GM12878 (cell line): ENCODE results near the gene TTLL4. TPM values are rescaled to one million over a fixed set of nuclear protein-coding genes. Genes with fewer than 3 reads are reported as not detected.

Source experiments
- ATAC-seq: fragments of 200-7000 bp; cut with Tn5 transposase; 3 replicates; pipeline ENCODE4 v1.9.1; 2020; ENCODE audit warnings: mild to moderate bottlenecking, moderate library complexity
- BruUV-seq: library from RNA; stranded (reverse); fragments of 400-500 nt; replicated peaks from 2 replicates; lab custom pipeline; 2021; lab: Mats Ljungman, UMichigan
- CTCF ChIA-PET: fragments of 300-600 bp; sonication (Branson Sonifier 250); formaldehyde crosslinking; extraction: SDS; loops from one replicate; lab custom pipeline; 2021; ENCODE audit warnings: inconsistent platforms; lab: Yijun Ruan, JAX
- POLR2A ChIA-PET: fragments of 350-600 bp; formaldehyde crosslinking; extraction: SDS; loops from one replicate; lab custom pipeline; 2021; ENCODE audit warnings: inconsistent platforms; lab: Charles Lee
- RAD21 ChIA-PET: fragments of 300-600 bp; sonication (Branson Sonifier 250); formaldehyde crosslinking; loops from one replicate; lab custom pipeline; 2023; ENCODE audit warnings: antibody characterized with exemption; ENCODE audit not compliant: unreplicated experiment; lab: Charles Lee
- SMC1A ChIA-PET: fragments of 300-600 bp; sonication (Branson Sonifier 250); formaldehyde crosslinking; loops from one replicate; lab custom pipeline; 2023; ENCODE audit not compliant: unreplicated experiment, uncharacterized antibody; lab: Charles Lee
- DNase-seq: peaks from one replicate; pipeline ENCODE4 v3.0.0-alpha.2; 2011; ENCODE audit warnings: low read depth, low spot score
- FAIRE-seq: peaks from 3 replicates; lab custom pipeline; 2011; peaks lifted over from hg19 to GRCh38; lab: Jason Lieb, UNC
- H2AFZ ChIP-seq: 2 replicates; pipeline ENCODE4 v1.6.0; 2011; ENCODE audit warnings: low read depth, low read length, control low read depth; ENCODE audit not compliant: control insufficient read depth
- H3K27ac ChIP-seq: 2 replicates; pipeline ENCODE4 v1.5.1; 2011; ENCODE audit warnings: control low read depth; ENCODE audit not compliant: control insufficient read depth, insufficient read depth
- H3K27me3 ChIP-seq, 2 experiments: replicated peaks in 1 of 2; 2 replicates each; pipeline versions ENCODE4 v1.6.0 to v1.6.1; 2011; ENCODE audit warnings: low read length in 1 of 2; ENCODE audit not compliant: control insufficient read depth in 2 of 2, insufficient read depth in 2 of 2
- H3K36me3 ChIP-seq, 2 experiments: 2 replicates each; pipeline ENCODE4 v1.5.1; 2011; ENCODE audit warnings: low read length in 1 of 2; ENCODE audit not compliant: control insufficient read depth in 2 of 2, insufficient read depth in 2 of 2
- H3K4me1 ChIP-seq: 2 replicates; pipeline ENCODE4 v1.6.1; 2011; ENCODE audit warnings: mild to moderate bottlenecking, low read length, moderate library complexity, mixed read lengths; ENCODE audit not compliant: control insufficient read depth, insufficient read depth
- H3K4me2 ChIP-seq: 2 replicates; pipeline ENCODE4 v1.6.0; 2011; ENCODE audit warnings: control low read depth; ENCODE audit not compliant: control insufficient read depth, insufficient read depth
- H3K4me3 ChIP-seq: fragments of 200-600 bp; sonication (generic); 2 replicates; pipeline ENCODE4 v1.5.1; 2016
- H3K79me2 ChIP-seq: 2 replicates; pipeline ENCODE4 v1.6.0; 2011; ENCODE audit warnings: low read length; ENCODE audit not compliant: control insufficient read depth, insufficient read depth
- H3K9ac ChIP-seq: 2 replicates; pipeline ENCODE4 v1.8.0; 2011; ENCODE audit warnings: low read length, control low read depth, mixed read lengths; ENCODE audit not compliant: control insufficient read depth, insufficient read depth
- H3K9me3 ChIP-seq: replicated peaks from 3 replicates; pipeline ENCODE4 v1.5.1; 2011; ENCODE audit warnings: mild to moderate bottlenecking, low read length; ENCODE audit not compliant: control insufficient read depth, insufficient read depth
- H4K20me1 ChIP-seq: 2 replicates; pipeline ENCODE4 v1.6.0; 2011; ENCODE audit not compliant: control insufficient read depth, insufficient read depth
- CBX5 ChIP-seq: sonication (generic); IDR thresholded peaks from 2 replicates; pipeline ENCODE4 v1.6.1; 2016; ENCODE audit warnings: low read depth, moderate library complexity, mild to moderate bottlenecking, inconsistent platforms
- CREB1 ChIP-seq: IDR thresholded peaks from 2 replicates; pipeline ENCODE4 v1.6.1; 2012; ENCODE audit warnings: low read depth, mild to moderate bottlenecking, inconsistent platforms
- DPF2 ChIP-seq: fragments of 450-650 bp; IDR thresholded peaks from 2 replicates; pipeline ENCODE4 v1.6.1; 2017; ENCODE audit warnings: mild to moderate bottlenecking
- IKZF1 ChIP-seq: fragments of 450-650 bp; conservative IDR thresholded peaks from 2 replicates; pipeline ENCODE4 v1.6.1; 2017; ENCODE audit warnings: antibody characterized with exemption, mild to moderate bottlenecking
- IRF4 ChIP-seq: IDR thresholded peaks from 2 replicates; pipeline ENCODE4 v1.6.1; 2011; ENCODE audit warnings: low read depth, low read length
- MEF2A ChIP-seq: IDR thresholded peaks from 2 replicates; pipeline ENCODE4 v1.6.1; 2011; ENCODE audit warnings: low read depth, mild to moderate bottlenecking, low read length, moderate library complexity; ENCODE audit not compliant: insufficient read depth
- NKRF ChIP-seq: fragments of 450-650 bp; conservative IDR thresholded peaks from 2 replicates; pipeline ENCODE4 v1.6.1; 2017; ENCODE audit warnings: mild to moderate bottlenecking, moderate library complexity
- PRDM15 ChIP-seq: fragments of 450-650 bp; formaldehyde crosslinking; IDR thresholded peaks from 2 replicates; pipeline ENCODE4 v1.4.0; 2020; ENCODE audit warnings: mild to moderate bottlenecking, moderate library complexity
- TCF7 ChIP-seq: IDR thresholded peaks from 2 replicates; pipeline ENCODE4 v1.6.1; 2014; ENCODE audit warnings: antibody characterized with exemption, borderline replicate concordance
- WRNIP1 ChIP-seq: IDR thresholded peaks from 2 replicates; pipeline ENCODE4 v1.6.1; 2011; ENCODE audit warnings: low read depth, low read length, improper control_type of control experiment, borderline replicate concordance
- ZNF384 ChIP-seq: IDR thresholded peaks from 2 replicates; pipeline ENCODE4 v1.6.1; 2012; ENCODE audit warnings: low read depth, mild to moderate bottlenecking, low read length, improper control_type of control experiment, borderline replicate concordance
- WGBS: methylation state at CpG from one replicate; pipeline ENCODE4 v1.1.6; 2016; ENCODE audit warnings: low lambda C conversion rate; ENCODE audit not compliant: insufficient replicate concordance, insufficient coverage; ENCODE audit errors: missing lambda C conversion rate; 5-methylcytosine and 5-hydroxymethylcytosine counted together
- in situ Hi-C: fragments of 300-500 bp; cut with MboI; formaldehyde crosslinking; loops from 9 replicates; pipeline ENCODE4 v1.14.3; 2018; ENCODE audit warnings: mixed read lengths
- intact Hi-C: fragments of 100-400 bp; cut with micrococcal nuclease; formaldehyde crosslinking; loops from one replicate; pipeline ENCODE4 v1.14.2; 2022; ENCODE audit not compliant: unreplicated experiment
- polyA plus RNA-seq, 11 experiments: library from polyadenylated mRNA; depleted of rRNA in 4 of 11; unstranded in 6 of 11; stranded (reverse) in 5 of 11; fragments of >200 nt; fragmentation: Nextera tagmentation in 4 of 11; fragmentation: Illumina TruSeq in 1 of 11; extraction: Ambion mirVana in 4 of 11; extraction: Trizol in 1 of 11; gene quantifications; 1 replicate in 1 of 11; 2 replicates in 10 of 11; pipeline versions ENCODE4 v1.2.1 to v1.2.3, GENCODE V29; 2011 to 2016; ENCODE audit warnings: inconsistent platforms in 2 of 11, missing spikeins in 2 of 11, low read depth in 1 of 11
- total RNA-seq, 4 experiments: library from RNA; depleted of rRNA in 3 of 4; stranded (reverse); fragments of >200 nt in 3 of 4; fragmentation: Illumina TruSeq in 1 of 4; extraction: Trizol in 1 of 4; gene quantifications; 2 replicates each; pipeline versions ENCODE4 v1.2.1 to v1.2.3, GENCODE V29; 2013 to 2021
- TF ChIP-seq, protein P1 (sequence below): fragments of 450-650 bp; formaldehyde crosslinking; IDR thresholded peaks from 2 replicates; pipeline ENCODE4 v1.5.0; 2022; ENCODE audit warnings: mild to moderate bottlenecking, missing genetic modification characterization

Gene TTLL4
- total and polyA plus RNA-seq, 10 of the 15 experiments (the other 5 are each of a cell fraction or from before 2014, with no cell fraction given): 16.6 to 63.1 (median 32.9) TPM

DNA sequence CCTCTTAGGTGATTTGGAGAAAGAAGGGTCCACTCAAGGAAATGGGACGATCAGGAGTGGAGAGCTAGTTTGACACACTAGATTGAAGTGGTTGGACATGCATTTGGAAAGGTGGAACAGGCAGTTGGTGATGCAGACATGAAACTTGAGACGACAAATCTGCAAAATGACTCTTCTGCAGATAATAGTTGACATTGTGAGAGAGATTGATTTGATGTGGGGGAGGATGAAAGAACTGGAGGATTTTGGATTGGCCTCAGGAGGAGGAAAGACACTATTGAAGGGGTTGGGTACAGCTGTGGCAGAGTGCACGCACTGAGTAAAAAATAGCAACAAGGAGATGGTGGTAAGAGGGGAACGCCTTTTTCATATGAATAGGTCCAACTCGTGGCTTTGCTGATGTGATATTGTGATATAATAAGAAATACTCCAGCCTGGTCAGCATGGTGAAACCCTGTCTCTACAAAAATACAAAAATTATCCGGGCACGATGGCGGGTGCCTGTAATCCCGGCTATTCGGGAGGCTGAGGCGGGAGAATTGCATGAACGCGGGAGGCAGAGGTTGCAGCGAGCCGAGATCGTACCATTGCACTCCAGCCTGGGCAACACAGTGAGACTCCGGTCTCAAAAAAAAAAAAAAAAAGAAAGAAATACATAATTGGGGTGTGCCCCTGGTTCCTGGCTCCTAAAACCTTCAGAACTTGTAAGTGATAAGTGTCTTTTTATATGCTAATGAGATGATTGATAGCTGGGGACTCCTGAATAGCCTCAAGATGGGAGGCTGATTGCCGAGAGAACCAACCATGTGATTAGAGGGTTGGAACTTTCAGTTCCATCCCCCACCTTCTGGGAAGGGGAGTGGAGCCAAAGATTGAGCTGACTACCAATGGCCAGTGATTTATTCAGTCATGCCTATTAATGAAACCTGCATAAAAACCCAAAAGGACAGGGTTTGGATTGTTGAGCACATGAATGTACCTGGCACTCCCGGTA, 9.7 kb downstream of the TTLL4 start:
- H3K27me3 ChIP-seq: no peaks in the 10 kb centered on the region
- TF ChIP-seq DPF2: no peak
- TF ChIP-seq NKRF: no peak
- TF ChIP-seq, protein P1, sequence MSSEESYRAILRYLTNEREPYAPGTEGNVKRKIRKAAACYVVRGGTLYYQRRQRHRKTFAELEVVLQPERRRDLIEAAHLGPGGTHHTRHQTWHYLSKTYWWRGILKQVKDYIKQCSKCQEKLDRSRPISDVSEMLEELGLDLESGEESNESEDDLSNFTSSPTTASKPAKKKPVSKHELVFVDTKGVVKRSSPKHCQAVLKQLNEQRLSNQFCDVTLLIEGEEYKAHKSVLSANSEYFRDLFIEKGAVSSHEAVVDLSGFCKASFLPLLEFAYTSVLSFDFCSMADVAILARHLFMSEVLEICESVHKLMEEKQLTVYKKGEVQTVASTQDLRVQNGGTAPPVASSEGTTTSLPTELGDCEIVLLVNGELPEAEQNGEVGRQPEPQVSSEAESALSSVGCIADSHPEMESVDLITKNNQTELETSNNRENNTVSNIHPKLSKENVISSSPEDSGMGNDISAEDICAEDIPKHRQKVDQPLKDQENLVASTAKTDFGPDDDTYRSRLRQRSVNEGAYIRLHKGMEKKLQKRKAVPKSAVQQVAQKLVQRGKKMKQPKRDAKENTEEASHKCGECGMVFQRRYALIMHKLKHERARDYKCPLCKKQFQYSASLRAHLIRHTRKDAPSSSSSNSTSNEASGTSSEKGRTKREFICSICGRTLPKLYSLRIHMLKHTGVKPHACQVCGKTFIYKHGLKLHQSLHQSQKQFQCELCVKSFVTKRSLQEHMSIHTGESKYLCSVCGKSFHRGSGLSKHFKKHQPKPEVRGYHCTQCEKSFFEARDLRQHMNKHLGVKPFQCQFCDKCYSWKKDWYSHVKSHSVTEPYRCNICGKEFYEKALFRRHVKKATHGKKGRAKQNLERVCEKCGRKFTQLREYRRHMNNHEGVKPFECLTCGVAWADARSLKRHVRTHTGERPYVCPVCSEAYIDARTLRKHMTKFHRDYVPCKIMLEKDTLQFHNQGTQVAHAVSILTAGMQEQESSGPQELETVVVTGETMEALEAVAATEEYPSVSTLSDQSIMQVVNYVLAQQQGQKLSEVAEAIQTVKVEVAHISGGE (CRISPR knock-in tag): no peak
- no peak for TF ChIP-seq PRDM15 (CRISPR knock-in tag)
- no peak for TF ChIP-seq TCF7
- TF ChIP-seq CBX5: no peak
- TF ChIP-seq ZNF384: no peak
- no peak for TF ChIP-seq IKZF1
- TF ChIP-seq CREB1: no peak
- TF ChIP-seq IRF4: no peak
- no peak for TF ChIP-seq MEF2A
- TF ChIP-seq WRNIP1: no peak

More for the DNA sequence above, 9.7 kb downstream of the TTLL4 start:
- H3K4me1 ChIP-seq: no peaks in the 10 kb centered on the region
- 91% methylated on average over 18 of the region's 19 CpGs for WGBS
- H4K20me1 ChIP-seq: no peaks in the 10 kb centered on the region; the same call in 1 of the 2 replicates
- no peak overlapping the region for H2AFZ ChIP-seq
- ChIA-PET CTCF (interaction anchor here (1.2 to 1.5 kb wide), 2 partner anchors 156 to 204 kb away, joined by 3 to 5 read pairs; no protein-coding TSS in a partner anchor), POLR2A (interaction anchor here (0.5 to 0.7 kb wide), 2 partner anchors 205 to 437 kb away, joined by 3 to 6 read pairs; no protein-coding TSS in a partner anchor), SMC1A (no interaction called here), RAD21 (no interaction called here)
- in situ Hi-C loops (no loop called here), intact Hi-C loops (no loop called here)
- peaks cover 16% of the 10 kb centered on the region for H3K79me2 ChIP-seq
- no peak overlapping the region for H3K4me3 ChIP-seq
- BruUV-seq: no TSS peak
- no peak overlapping the region for H3K27ac ChIP-seq
- H3K9ac ChIP-seq: no peak overlapping the region
- peaks cover 2% of the 10 kb centered on the region; the same call in 1 of the 3 replicates for H3K9me3 ChIP-seq
- H3K4me2 ChIP-seq: no peak overlapping the region
- FAIRE-seq (no peak), ATAC-seq (no peak), DNase-seq (no peak)
- peaks cover 1 to 10% of the 10 kb centered on the region in 2 experiments; a peak in 3 of 4 replicates for H3K36me3 ChIP-seq
